Prostate gland (tissue), 2 donors: Measurements from ENCODE around the gene ZBTB32. TPM values are rescaled to one million over a fixed set of nuclear protein-coding genes. Genes with fewer than 3 reads are reported as not detected.

Experiments
- DNase-seq: peaks from one replicate; pipeline ENCODE4 v3.0.0-alpha.2; 2019; ENCODE audit warnings: low spot score
- H3K27ac ChIP-seq, 2 donors: fragments of 200-600 bp; sonication (generic); 2 replicates each; pipeline ENCODE4 v1.5.1; 2017 to 2019
- H3K27me3 ChIP-seq: fragments of 200-600 bp; sonication (generic); replicated peaks from 2 replicates; pipeline ENCODE4 v1.5.1; 2019; ENCODE audit not compliant: insufficient read depth
- H3K36me3 ChIP-seq, 2 donors: fragments of 200-600 bp; sonication (generic); 1 replicate in 1 of 2; 2 replicates in 1 of 2; pipeline versions ENCODE4 v1.5.1 to v1.8.1; 2017 to 2019
- H3K4me1 ChIP-seq: fragments of 200-600 bp; sonication (generic); replicated peaks from 2 replicates; pipeline ENCODE4 v1.5.1; 2019
- H3K4me3 ChIP-seq, 2 donors: fragments of 200-600 bp; sonication (generic); 2 replicates each; pipeline ENCODE4 v1.5.1; 2017 to 2019
- H3K9me3 ChIP-seq: fragments of 200-600 bp; sonication (generic); 2 replicates; pipeline ENCODE4 v1.5.1; 2017
- POLR2A ChIP-seq: fragments of 450-650 bp; IDR thresholded peaks from one replicate; pipeline ENCODE4 v1.6.1; 2016; ENCODE audit warnings: antibody characterized with exemption, mild to moderate bottlenecking
- POLR2AphosphoS5 ChIP-seq: sonication (generic); formaldehyde crosslinking; IDR thresholded peaks from one replicate; pipeline ENCODE4 v1.6.1; 2017; ENCODE audit warnings: antibody characterized with exemption
- WGBS: methylation state at CpG from one replicate; pipeline ENCODE4 v1.1.5; 2018; 5-methylcytosine and 5-hydroxymethylcytosine counted together
- intact Hi-C: fragments of 100-400 bp; cut with DNase I; formaldehyde crosslinking; loops from one replicate; pipeline ENCODE4 v1.14.2; 2022
- total RNA-seq, 2 donors: library from RNA; depleted of rRNA; stranded (reverse); fragments of >200 nt; gene quantifications; one replicate each; pipeline ENCODE4 v1.1.0, GENCODE V29; 2016
- TF ChIP-seq, protein P1 (sequence below), 4 experiments: fragments of 200-600 bp in 2 of 4; fragments of 450-650 bp in 2 of 4; sonication (generic) in 2 of 4; IDR thresholded peaks; 1 replicate in 3 of 4; 2 replicates in 1 of 4; pipeline ENCODE4 v1.5.1; 2016 to 2019; ENCODE audit warnings: antibody characterized with exemption in 4 of 4, mild to moderate bottlenecking in 2 of 4, moderate library complexity in 2 of 4

ZBTB32 gene
- total RNA-seq, 2 donors from 2014 or later = 3.1 TPM; not detected in 1

DNA sequence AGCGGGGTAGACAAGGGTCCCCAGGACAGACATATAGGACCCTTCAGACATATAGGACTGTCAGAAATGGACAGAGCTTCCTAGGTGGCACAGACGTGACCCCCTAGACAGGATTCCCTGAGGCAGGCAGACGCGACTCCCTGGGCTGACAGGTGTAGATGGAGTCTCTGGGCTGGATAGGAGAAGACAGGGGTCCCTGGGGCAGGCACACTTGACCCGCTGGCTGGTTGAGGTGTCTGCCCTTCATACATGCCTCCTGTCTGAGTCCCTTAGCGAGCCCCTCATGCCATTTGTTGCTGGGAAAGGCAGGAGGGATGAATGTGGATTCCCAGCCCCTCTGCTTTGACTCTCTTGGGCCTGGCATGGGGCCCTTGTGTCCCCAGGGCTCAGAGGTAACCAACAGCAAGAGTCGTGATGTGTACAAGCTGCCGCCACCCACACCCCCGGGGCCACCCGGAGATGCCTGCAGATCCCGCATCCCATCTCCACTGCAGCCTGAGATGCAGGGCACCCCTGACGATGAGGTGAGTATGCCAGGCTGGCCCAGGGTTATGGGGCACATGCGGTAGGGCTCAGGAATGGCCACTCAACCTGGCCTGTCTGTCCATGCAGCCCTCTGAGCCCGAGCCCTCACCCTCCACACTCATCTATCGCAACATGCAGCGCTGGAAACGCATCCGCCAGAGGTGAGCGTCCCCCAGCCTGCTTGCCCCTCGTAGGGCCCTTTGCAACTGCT lies 49.4 kb downstream of the ZBTB32 start:
- peaks cover 5% of the 10 kb centered on the region for H3K4me1 ChIP-seq
- 93% methylated on average over 20 of the region's 20 CpGs for WGBS
- no peaks in the 10 kb centered on the region for H3K9me3 ChIP-seq
- no peaks in the 10 kb centered on the region for H3K27me3 ChIP-seq
- TF ChIP-seq, protein P1, sequence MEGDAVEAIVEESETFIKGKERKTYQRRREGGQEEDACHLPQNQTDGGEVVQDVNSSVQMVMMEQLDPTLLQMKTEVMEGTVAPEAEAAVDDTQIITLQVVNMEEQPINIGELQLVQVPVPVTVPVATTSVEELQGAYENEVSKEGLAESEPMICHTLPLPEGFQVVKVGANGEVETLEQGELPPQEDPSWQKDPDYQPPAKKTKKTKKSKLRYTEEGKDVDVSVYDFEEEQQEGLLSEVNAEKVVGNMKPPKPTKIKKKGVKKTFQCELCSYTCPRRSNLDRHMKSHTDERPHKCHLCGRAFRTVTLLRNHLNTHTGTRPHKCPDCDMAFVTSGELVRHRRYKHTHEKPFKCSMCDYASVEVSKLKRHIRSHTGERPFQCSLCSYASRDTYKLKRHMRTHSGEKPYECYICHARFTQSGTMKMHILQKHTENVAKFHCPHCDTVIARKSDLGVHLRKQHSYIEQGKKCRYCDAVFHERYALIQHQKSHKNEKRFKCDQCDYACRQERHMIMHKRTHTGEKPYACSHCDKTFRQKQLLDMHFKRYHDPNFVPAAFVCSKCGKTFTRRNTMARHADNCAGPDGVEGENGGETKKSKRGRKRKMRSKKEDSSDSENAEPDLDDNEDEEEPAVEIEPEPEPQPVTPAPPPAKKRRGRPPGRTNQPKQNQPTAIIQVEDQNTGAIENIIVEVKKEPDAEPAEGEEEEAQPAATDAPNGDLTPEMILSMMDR (IDR thresholded peaks at IDR 0.05) = no peak
- TF ChIP-seq POLR2A (no peak), POLR2AphosphoS5 (no peak)
- intact Hi-C loops = loop anchor here (10.0 kb wide), 1 partner anchor 301 kb away; the partner anchor contains the start of genes THAP8 and WDR62
- no peak overlapping the region for H3K27ac ChIP-seq
- H3K36me3 ChIP-seq = peaks cover 0 to 17% of the 10 kb centered on the region in 2 donors
- no peak for DNase-seq
- H3K4me3 ChIP-seq = no peak overlapping the region

DNA sequence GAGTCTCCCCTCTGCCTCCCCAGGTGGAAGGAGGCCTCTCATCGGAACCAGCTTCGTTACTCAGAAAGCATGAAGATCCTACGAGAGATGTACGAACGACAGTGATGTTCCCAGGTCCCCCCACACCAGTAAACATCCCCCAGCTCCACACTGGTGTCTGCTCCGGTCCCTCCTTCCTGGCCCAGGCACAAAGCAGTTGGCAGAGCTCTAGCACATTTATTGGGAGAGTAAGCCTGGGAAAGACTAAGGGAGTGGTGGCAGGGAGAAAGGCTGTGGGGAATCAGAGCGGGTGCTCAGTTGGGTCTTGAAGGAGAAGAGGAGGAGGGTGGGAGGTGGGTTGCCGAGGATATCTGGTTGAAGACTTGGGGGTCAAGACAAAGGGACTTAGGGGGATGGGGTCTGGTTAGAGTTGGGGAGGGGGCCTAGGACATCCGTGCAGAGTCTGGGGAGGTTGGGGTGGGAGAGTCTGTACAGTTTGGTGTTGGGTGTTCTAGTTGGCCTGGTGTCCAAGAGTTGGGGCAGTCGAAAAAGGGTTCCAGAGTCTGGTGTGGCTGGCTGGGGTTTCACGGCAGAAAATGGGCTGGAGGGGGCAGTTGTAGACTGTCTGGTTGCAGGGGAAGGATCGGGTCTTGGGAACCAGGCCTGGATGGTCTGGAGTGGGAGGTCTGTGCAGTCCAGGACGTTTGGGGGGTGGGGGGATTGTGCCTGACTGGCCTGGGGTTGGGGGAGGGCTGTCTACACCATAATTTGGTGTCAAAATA lies 50.2 kb downstream of the ZBTB32 start:
- intact Hi-C loops = loop anchor here (5.0 to 10.0 kb wide), 2 partner anchors 183 to 300 kb away; partner anchors contain the start of genes LRFN3, THAP8 and WDR62
- Histone ChIP-seq H3K27ac (peak overlapping the region; percentile 73 to 79), H3K36me3 (peaks cover 0 to 17% of the 10 kb centered on the region in 2 donors), H3K9me3 (no peaks in the 10 kb centered on the region), H3K4me3 (no peak overlapping the region), H3K27me3 (no peaks in the 10 kb centered on the region), H3K4me1 (peaks cover 4% of the 10 kb centered on the region)
- TF ChIP-seq, protein P1 (IDR thresholded peaks at IDR 0.05) = no peak
- TF ChIP-seq POLR2AphosphoS5 = no peak
- 78% methylated on average over 13 of the region's 13 CpGs for WGBS
- DNase-seq = no peak

DNA sequence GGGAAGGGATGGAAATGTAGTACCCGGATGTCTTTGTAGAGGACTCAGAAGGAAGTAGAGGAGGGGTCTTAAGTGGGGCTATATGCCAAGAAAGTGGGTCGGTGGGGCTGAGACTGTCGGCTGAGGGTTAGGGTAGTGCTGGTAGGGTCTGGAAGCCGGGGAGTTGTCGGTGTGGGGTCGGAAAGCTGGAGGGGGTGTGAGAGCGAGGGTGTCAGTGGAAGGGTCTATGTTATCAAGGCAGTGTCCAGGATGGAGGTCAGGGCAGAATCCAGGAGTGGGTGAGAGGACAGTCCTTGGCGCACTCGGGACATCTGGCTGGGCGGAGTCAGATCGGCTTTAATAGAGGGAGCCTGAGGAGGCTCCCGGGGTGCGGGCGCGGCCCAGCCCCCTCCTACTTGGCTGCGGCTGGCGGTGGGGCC lies 50.8 kb downstream of the ZBTB32 start:
- Histone ChIP-seq H3K27ac (peak overlapping the region; percentile 73 to 79), H3K4me3 (peak overlapping the region; percentile 27 to 97), H3K4me1 (peaks cover 6% of the 10 kb centered on the region), H3K36me3 (peaks cover 0 to 17% of the 10 kb centered on the region in 2 donors), H3K27me3 (no peaks in the 10 kb centered on the region), H3K9me3 (no peaks in the 10 kb centered on the region)
- intact Hi-C loops = loop anchor here (5.0 to 10.0 kb wide), 2 partner anchors 182 to 300 kb away; partner anchors contain the start of genes LRFN3, THAP8 and WDR62
- WGBS = 30% methylated on average over 17 of the region's 17 CpGs
- TF ChIP-seq POLR2A (no peak), POLR2AphosphoS5 (no peak)
- TF ChIP-seq, protein P1 (IDR thresholded peaks at IDR 0.05) = no peak
- no peak for DNase-seq

DNA sequence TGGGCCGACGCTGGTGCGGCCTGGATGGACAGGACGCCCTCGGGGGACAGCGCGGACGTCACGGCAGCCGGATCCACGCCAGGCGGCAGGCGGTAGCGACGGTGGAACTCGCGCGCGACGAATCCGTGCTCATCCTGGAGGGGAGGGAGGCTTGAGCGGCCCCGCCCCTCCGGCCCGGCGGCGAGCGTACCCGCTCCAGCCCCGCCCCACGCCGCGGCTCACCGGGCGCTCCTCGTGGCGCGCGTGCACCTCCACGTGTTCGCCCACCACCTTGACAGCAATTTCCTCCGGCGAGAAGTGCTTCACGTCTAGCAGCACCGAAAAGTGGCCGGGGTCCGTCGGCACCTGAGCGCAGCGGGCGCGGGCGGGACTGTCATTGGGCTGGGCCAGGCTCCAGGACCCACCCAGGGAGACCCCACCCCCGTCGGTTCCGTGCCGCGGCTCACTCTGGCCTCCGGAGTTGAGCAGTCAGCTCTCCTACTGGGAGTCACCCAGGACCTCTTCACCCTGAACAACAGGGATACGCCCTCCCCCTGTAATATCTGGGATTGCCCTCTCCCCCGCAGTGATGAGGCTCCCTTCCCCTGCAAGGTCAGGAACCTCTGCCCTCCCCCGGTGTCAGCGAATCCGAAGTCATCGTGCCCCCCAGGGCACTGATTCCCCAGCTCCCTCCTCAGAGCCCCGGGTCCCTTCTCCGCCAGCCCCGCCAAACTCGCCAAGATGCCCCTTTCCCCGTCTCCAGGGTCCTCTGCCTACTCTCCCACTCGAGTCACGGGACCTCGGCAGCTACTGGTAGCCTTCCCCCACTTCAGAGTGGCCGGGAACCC lies 51.4 kb downstream of the ZBTB32 start:
- Histone ChIP-seq H3K9me3 (no peaks in the 10 kb centered on the region), H3K4me3 (peak overlapping the region; percentile 27 to 97), H3K27ac (peak overlapping the region; percentile 73 to 79), H3K27me3 (no peaks in the 10 kb centered on the region), H3K4me1 (peaks cover 6% of the 10 kb centered on the region), H3K36me3 (peaks cover 0 to 17% of the 10 kb centered on the region in 2 donors)
- WGBS = 17% methylated on average over 62 of the region's 74 CpGs
- intact Hi-C loops = loop anchor here (5.0 to 10.0 kb wide), 2 partner anchors 182 to 299 kb away; partner anchors contain the start of genes LRFN3, THAP8 and WDR62
- DNase-seq = peak; percentile 38
- no peak for TF ChIP-seq POLR2AphosphoS5
- TF ChIP-seq, protein P1 (IDR thresholded peaks at IDR 0.05) = no peak
- TF ChIP-seq POLR2A = no peak
